ENCODE measurements around the gene CPN1. TPM values are rescaled to one million over a fixed set of nuclear protein-coding genes. Genes with fewer than 3 reads are reported as not detected.

CPN1 gene
- total and polyA plus RNA-seq, 2 of the 8 experiments (the other 6 are each of a cell fraction or from before 2014, with no cell fraction given): 0.15 to 0.20 TPM

GRCh38 chr10:99995713-99996112 is 86.0 kb downstream of the CPN1 start:
- Histone ChIP-seq H3K23me2 (ENCODE audit: low read depth, low read length) (no peaks in the 10 kb centered on the region), H3K4me3 (ENCODE audit: extremely low read depth in 1 of 4, insufficient read depth in 2 of 4, low read depth in 3 of 4, low read length in 4 of 4) (no peak overlapping the region), H3K4me1 (replicated peaks in 1 of 4; ENCODE audit: control insufficient read depth in 3 of 4, insufficient read depth in 4 of 4, low read length in 3 of 4) (peaks cover 3 to 5% (median 4%) of the 10 kb centered on the region in 4 experiments; a peak in 4 of 7 replicates), H2BK120ac (replicated peaks; ENCODE audit: low read depth, low read length) (no peak overlapping the region), H2BK15ac (ENCODE audit: low read length) (no peak overlapping the region), H3K4ac (replicated peaks; ENCODE audit: insufficient read length, low read depth, low read length) (no peak overlapping the region), H3K23ac (ENCODE audit: insufficient read length) (no peak overlapping the region), H3K9me3 (ENCODE audit: insufficient read depth in 2 of 2, low read depth in 1 of 2, low read length in 1 of 2) (no peaks in the 10 kb centered on the region), H4K91ac (replicated peaks; ENCODE audit: insufficient read length, low read length) (no peak overlapping the region), H3K56ac (replicated peaks; ENCODE audit: insufficient read length, low read depth, low read length) (no peak overlapping the region), H3K18ac (ENCODE audit: extremely low read depth, low read length) (no peak overlapping the region), H3K14ac (ENCODE audit: insufficient read length) (no peak overlapping the region), H2BK20ac (ENCODE audit: low read length) (no peak overlapping the region), H3K27me3 (replicated peaks in 1 of 4; ENCODE audit: control insufficient read depth in 3 of 4, extremely low read depth in 1 of 4, insufficient read depth in 3 of 4, low read length in 3 of 4) (no peaks in the 10 kb centered on the region), H2BK12ac (ENCODE audit: low read depth, low read length) (no peak overlapping the region), H3K4me2 (ENCODE audit: insufficient read depth in 1 of 2, low read depth in 2 of 2, low read length in 2 of 2) (no peak overlapping the region), H3K9ac (replicated peaks in 1 of 4; ENCODE audit: extremely low read depth in 1 of 4, low read depth in 3 of 4, low read length in 3 of 4) (no peak overlapping the region), H2AK5ac (ENCODE audit: low read depth, low read length) (no peak overlapping the region), H3K36me3 (ENCODE audit: control insufficient read depth in 2 of 4, insufficient read depth in 4 of 4, low read length in 3 of 4) (no peaks in the 10 kb centered on the region), H2AFZ (ENCODE audit: low read length) (no peak overlapping the region), H4K5ac (ENCODE audit: insufficient read length, low read depth, low read length) (no peak overlapping the region), H3K79me2 (ENCODE audit: control insufficient read depth in 1 of 2, insufficient read depth in 2 of 2, low read length in 2 of 2) (no peaks in the 10 kb centered on the region), H3K27ac (ENCODE audit: low read depth, low read length) (no peak overlapping the region), H4K8ac (ENCODE audit: extremely low read depth, insufficient read depth, low read length) (no peak overlapping the region), H2BK5ac (ENCODE audit: low read depth, low read length) (no peak overlapping the region), H3K79me1 (ENCODE audit: low read depth, low read length) (peaks cover 2% of the 10 kb centered on the region), H4K20me1 (replicated peaks in 1 of 2; ENCODE audit: control insufficient read depth in 1 of 2, insufficient read depth in 2 of 2, low read length in 2 of 2) (no peaks in the 10 kb centered on the region)
- POLR2A ChIA-PET (ENCODE audit: partially characterized antibody): interaction anchor here (1.5 to 1.7 kb wide), 2 partner anchors 13 to 82 kb away, joined by 3 read pairs; no protein-coding TSS in a partner anchor
- 91% methylated on average over 3 of the region's 3 CpGs; no CpG with 5 or more reads in 1 of the 2 experiments for WGBS, 2 experiments (ENCODE audit: extremely low coverage in 1 of 2, insufficient coverage in 1 of 2, insufficient read length in 1 of 2, insufficient replicate concordance in 2 of 2, low coverage in 1 of 2, low lambda C conversion rate in 2 of 2, missing lambda C conversion rate in 1 of 2)
- CTCF ChIA-PET (ENCODE audit: partially characterized antibody): interaction anchor here (1.2 to 8.9 kb wide), 4 partner anchors 11 to 82 kb away, joined by 3 to 57 read pairs (median 6); partner anchors contain the start of gene DNMBP
- FAIRE-seq (no peak), DNase-seq (ENCODE audit: low read depth in 1 of 2, low spot score in 2 of 2) (no peak)
- TF ChIP-seq BCL11A (IDR thresholded peaks at IDR 0.05; ENCODE audit: low read depth in 2 of 2, low read length in 2 of 2) (no peak), FOSL1 (IDR thresholded peaks at IDR 0.05; ENCODE audit: insufficient read depth, low read depth, low read length) (no peak), TAF1 (IDR thresholded peaks at IDR 0.05; ENCODE audit: low read depth, low read length) (no peak), KDM4A (IDR thresholded peaks at IDR 0.05; ENCODE audit: low read depth, low read length, severe bottlenecking) (no peak), SIX5 (IDR thresholded peaks at IDR 0.05; ENCODE audit: low read depth, low read length) (no peak), JUN (IDR thresholded peaks at IDR 0.05; ENCODE audit: low read depth, low read length) (no peak), KDM1A (IDR thresholded peaks at IDR 0.05; ENCODE audit: borderline replicate concordance, low read length) (no peak), CHD2 (IDR thresholded peaks at IDR 0.05; ENCODE audit: low read length) (no peak), YY1 (IDR thresholded peaks at IDR 0.05; ENCODE audit: low read depth, low read length) (no peak), RBBP5 (IDR thresholded peaks at IDR 0.05; ENCODE audit: borderline replicate concordance, low read depth, low read length) (no peak), ZNF274 (IDR thresholded peaks at IDR 0.05; ENCODE audit: borderline replicate concordance, extremely low read depth, low read length) (no peak)
